GM18951 (cell line): ENCODE measurements around the gene MAML2.
"Not testable (repeated sequence)": the region's sequence is repeated elsewhere in the genome, so short reads cannot be mapped to it uniquely, and the experiment has no call there.

Experiments used
- POLR2A ChIP-seq: IDR thresholded peaks from 4 replicates; pipeline ENCODE4 v1.6.1; 2011; ENCODE audit warnings: mild to moderate bottlenecking; ENCODE audit not compliant: insufficient read length, insufficient read depth; ENCODE audit errors: extremely low read depth
- in situ Hi-C: fragments of 300-500 bp; cut with MboI; formaldehyde crosslinking; loops from one replicate; pipeline ENCODE4 v1.12.0; 2022; ENCODE audit warnings: low sequenced_read_pairs, mixed read lengths, inconsistent platforms; ENCODE audit not compliant: unreplicated experiment

MAML2 gene

GRCh38 chr11:96278039-96278897 lies 64.7 kb downstream of the MAML2 start:
- in situ Hi-C loops, result no loop called here
- TF ChIP-seq POLR2A, result no peak

GRCh38 chr11:96277696-96278038 lies 65.3 kb downstream of the MAML2 start:
- TF ChIP-seq POLR2A, result no peak
- in situ Hi-C loops, result no loop called here

GRCh38 chr11:96276836-96277235 lies 66.2 kb downstream of the MAML2 start:
- no peak for TF ChIP-seq POLR2A
- in situ Hi-C loops, result no loop called here

- TF ChIP-seq POLR2A, result no peak
- in situ Hi-C loops, result no loop called here
Measured at GRCh38 chr11:96275801-96276594, 67.0 kb downstream of the MAML2 start.

GRCh38 chr11:96273507-96273906 lies 69.5 kb downstream of the MAML2 start:
- no peak for TF ChIP-seq POLR2A
- in situ Hi-C loops, result no loop called here

GRCh38 chr11:96272529-96273222 lies 70.3 kb downstream of the MAML2 start:
- no peak for TF ChIP-seq POLR2A
- in situ Hi-C loops, result no loop called here

GRCh38 chr11:96271777-96272176 lies 71.2 kb downstream of the MAML2 start:
- in situ Hi-C loops, result no loop called here

GRCh38 chr11:96271352-96271751 lies 71.6 kb downstream of the MAML2 start:
- in situ Hi-C loops, result not testable (repeated sequence)

More at GRCh38 chr11:96271777-96272176, 71.2 kb downstream of the MAML2 start:
- no peak for TF ChIP-seq POLR2A

- in situ Hi-C loops, result not testable (repeated sequence)
Measured at GRCh38 chr11:96268527-96268926, 74.5 kb downstream of the MAML2 start.

- in situ Hi-C loops, result no loop called here
- no peak for TF ChIP-seq POLR2A
Measured at GRCh38 chr11:96267496-96268032, 75.4 kb downstream of the MAML2 start.

- in situ Hi-C loops, result no loop called here
- TF ChIP-seq POLR2A, result no peak
Measured at GRCh38 chr11:96267001-96267495, 75.9 kb downstream of the MAML2 start.

GRCh38 chr11:96265972-96266371 lies 77.0 kb downstream of the MAML2 start:
- no peak for TF ChIP-seq POLR2A
- in situ Hi-C loops, result no loop called here

GRCh38 chr11:96265220-96265737 lies 77.7 kb downstream of the MAML2 start:
- in situ Hi-C loops, result no loop called here
- TF ChIP-seq POLR2A, result no peak

GRCh38 chr11:96264364-96264763 lies 78.6 kb downstream of the MAML2 start:
- in situ Hi-C loops, result no loop called here
- TF ChIP-seq POLR2A, result no peak
